ENCODE results near the gene LRRFIP2. TPM values are rescaled to one million over a fixed set of nuclear protein-coding genes. Genes with fewer than 3 reads are reported as not detected.

Gene LRRFIP2
- total RNA-seq, 1 donor: 84.2 TPM

DNA sequence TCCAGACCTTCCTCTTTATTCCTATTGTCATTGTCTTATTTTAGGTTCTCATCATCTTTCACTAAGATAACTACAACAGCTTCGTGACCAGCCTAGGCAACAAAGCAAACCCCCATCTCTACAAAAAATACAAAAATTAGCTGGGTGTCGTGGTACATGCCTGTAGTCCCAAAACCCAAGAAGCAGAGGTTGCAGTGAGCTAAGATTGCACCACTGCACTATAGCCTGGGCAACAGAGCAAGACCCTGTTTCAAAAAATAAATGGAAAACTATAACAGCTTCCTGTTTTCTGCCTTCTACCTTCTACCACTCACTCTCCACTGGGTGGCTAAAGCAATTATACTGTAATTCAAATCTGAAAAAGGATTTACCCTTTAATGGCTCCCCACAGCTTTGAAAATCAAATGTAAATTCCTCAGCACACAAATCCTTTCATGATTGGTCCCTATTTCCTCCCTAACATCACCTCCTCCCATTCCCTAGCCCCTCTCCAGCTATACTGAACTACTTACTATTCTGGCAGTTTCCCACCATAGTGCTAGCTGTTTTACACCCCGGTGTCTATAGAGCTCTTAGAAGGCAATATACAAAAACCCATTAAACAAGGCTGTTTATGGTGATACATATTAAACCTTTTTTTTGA is 33.4 kb downstream of the LRRFIP2 start:
- H3K4me3 ChIP-seq (ENCODE audit: low read depth, low read length): no peak overlapping the region
- DNase-seq (ENCODE audit: low read depth): no peak
- TF ChIP-seq, protein P1, sequence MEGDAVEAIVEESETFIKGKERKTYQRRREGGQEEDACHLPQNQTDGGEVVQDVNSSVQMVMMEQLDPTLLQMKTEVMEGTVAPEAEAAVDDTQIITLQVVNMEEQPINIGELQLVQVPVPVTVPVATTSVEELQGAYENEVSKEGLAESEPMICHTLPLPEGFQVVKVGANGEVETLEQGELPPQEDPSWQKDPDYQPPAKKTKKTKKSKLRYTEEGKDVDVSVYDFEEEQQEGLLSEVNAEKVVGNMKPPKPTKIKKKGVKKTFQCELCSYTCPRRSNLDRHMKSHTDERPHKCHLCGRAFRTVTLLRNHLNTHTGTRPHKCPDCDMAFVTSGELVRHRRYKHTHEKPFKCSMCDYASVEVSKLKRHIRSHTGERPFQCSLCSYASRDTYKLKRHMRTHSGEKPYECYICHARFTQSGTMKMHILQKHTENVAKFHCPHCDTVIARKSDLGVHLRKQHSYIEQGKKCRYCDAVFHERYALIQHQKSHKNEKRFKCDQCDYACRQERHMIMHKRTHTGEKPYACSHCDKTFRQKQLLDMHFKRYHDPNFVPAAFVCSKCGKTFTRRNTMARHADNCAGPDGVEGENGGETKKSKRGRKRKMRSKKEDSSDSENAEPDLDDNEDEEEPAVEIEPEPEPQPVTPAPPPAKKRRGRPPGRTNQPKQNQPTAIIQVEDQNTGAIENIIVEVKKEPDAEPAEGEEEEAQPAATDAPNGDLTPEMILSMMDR (IDR thresholded peaks at IDR 0.05; ENCODE audit: insufficient read depth, low read depth, low read length): no peak

DNA sequence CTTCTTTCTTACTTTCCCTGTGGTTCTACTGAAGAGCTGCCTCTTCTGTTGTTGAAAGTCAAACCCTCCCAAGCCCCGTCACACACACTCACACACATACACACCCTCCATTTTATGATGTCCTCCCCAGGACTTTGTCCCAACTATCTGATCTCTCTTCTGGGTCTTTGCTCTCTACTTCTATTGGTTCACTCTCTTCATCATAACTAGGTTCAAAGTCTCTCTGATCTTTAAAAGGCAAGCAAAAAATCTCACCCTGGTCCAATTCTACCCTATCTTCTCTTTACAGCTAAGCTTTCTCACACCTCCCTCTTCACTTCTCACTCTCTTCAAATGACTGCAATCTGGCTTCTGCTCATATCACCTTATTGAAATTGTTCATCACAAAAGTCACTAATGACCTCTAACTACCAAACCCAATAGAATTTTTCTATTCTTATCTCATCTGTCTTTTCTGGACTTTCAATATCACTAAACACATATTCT is 34.8 kb downstream of the LRRFIP2 start:
- H3K4me3 ChIP-seq (ENCODE audit: low read depth, low read length): no peak overlapping the region
- TF ChIP-seq, protein P1 (IDR thresholded peaks at IDR 0.05; ENCODE audit: insufficient read depth, low read depth, low read length): no peak
- no peak for DNase-seq (ENCODE audit: low read depth)

DNA sequence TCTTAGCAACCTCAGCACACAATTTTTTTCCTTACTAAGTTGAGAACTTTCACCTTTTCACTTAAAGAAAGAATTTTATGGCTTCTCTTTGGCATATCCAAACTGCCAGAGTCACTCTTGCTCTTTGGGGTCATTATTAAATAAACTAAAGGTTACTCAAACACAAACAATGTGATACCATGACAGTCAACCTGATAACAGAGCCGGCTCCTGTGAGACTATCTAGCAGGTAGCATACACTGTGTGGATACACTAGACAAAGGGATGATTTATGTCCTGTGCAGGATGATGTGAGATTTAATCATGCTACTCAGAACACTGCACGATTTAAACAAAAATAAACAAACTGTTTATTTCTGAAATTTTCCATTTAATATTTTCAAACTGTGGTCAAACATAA is 35.6 kb downstream of the LRRFIP2 start:
- no peak overlapping the region for H3K4me3 ChIP-seq (ENCODE audit: low read depth, low read length)
- TF ChIP-seq, protein P1 (IDR thresholded peaks at IDR 0.05; ENCODE audit: insufficient read depth, low read depth, low read length): no peak
- no peak for DNase-seq (ENCODE audit: low read depth)

DNA sequence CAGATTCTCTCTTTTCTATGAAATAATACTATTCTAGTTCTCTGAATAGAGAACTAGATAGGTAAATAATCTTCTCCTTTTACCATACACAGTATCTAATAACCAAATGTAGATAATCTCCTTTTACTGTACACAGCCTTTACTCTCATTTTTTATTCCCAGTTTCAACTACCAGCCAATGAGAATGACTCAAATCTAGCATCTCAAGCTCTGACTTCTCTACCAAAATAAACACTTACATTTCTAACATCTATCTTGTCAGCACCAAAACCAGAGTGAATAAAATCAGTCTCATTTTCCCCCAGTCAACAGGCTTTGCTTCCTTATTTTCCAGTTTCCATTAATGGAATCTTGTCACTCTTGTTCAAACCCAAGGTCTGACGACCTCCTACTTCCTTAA is 36.9 kb downstream of the LRRFIP2 start:
- TF ChIP-seq, protein P1 (IDR thresholded peaks at IDR 0.05; ENCODE audit: insufficient read depth, low read depth, low read length): no peak
- no peak overlapping the region for H3K4me3 ChIP-seq (ENCODE audit: low read depth, low read length)
- DNase-seq (ENCODE audit: low read depth): no peak

DNA sequence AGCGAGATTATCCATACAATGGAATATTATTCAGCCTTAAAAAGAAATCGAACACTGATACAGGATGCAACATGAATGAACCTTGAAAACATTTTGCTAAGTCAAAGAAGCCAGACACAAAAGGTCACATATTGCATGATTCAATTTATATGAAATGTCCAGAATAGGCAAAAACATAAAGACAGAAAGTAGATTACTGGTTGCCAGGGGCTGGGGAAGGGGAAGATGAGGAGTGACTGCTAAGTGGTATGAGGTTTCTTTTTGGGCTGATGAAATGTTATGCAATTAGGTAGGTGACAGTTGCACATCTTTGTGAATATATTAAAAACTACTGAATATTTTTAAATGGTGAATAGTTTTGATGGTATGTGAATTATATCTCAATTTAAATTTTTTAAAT is 38.3 kb downstream of the LRRFIP2 start:
- no peak for DNase-seq (ENCODE audit: low read depth)
- H3K4me3 ChIP-seq (ENCODE audit: low read depth, low read length): no peak overlapping the region
- TF ChIP-seq, protein P1 (IDR thresholded peaks at IDR 0.05; ENCODE audit: insufficient read depth, low read depth, low read length): no peak

DNA sequence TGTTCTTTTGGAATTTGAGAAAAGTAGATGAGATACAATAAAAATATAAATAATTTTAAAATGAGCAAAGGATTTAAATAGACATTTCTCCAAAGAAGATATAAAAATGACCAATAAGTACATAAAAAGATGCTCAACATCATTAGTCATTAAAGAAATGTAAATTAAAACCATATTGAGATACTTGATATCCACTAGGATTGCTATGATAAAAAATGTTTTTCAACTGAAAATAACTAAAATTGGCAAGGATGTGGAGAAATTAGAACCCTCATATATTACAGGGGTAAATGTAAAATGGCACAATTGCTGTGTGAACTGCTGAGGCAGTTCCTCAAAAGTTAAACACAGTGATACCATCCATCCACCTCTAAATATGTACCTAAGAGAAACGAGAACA is 38.8 kb downstream of the LRRFIP2 start:
- H3K4me3 ChIP-seq (ENCODE audit: low read depth, low read length): no peak overlapping the region
- DNase-seq (ENCODE audit: low read depth): no peak
- TF ChIP-seq, protein P1 (IDR thresholded peaks at IDR 0.05; ENCODE audit: insufficient read depth, low read depth, low read length): no peak

DNA sequence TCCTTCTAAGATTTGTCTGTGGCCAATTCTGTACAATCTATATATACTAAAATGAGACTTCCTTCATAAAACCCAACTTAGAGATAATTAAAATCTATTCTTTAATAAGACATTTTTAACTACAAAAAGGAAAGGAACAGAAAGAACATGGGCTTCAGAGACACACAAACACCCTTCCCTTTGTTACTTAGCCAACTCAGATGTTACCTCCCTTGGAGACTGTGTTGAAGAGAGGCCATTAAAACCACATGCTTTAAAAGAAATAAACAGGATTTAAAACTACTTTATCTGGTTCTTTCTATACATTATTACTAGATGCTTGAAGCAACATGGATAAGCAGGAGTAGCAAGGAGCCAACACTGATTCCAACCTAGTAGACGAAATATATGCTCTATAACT is 42.0 kb downstream of the LRRFIP2 start:
- H3K4me3 ChIP-seq (ENCODE audit: low read depth, low read length): no peak overlapping the region
- no peak for DNase-seq (ENCODE audit: low read depth)
- TF ChIP-seq, protein P1 (IDR thresholded peaks at IDR 0.05; ENCODE audit: insufficient read depth, low read depth, low read length): no peak
